ENCODE results near the gene KIAA1586.
A peak's percentile ranks its signal among the peaks of the same experiment; 100 is the strongest.

DNA sequence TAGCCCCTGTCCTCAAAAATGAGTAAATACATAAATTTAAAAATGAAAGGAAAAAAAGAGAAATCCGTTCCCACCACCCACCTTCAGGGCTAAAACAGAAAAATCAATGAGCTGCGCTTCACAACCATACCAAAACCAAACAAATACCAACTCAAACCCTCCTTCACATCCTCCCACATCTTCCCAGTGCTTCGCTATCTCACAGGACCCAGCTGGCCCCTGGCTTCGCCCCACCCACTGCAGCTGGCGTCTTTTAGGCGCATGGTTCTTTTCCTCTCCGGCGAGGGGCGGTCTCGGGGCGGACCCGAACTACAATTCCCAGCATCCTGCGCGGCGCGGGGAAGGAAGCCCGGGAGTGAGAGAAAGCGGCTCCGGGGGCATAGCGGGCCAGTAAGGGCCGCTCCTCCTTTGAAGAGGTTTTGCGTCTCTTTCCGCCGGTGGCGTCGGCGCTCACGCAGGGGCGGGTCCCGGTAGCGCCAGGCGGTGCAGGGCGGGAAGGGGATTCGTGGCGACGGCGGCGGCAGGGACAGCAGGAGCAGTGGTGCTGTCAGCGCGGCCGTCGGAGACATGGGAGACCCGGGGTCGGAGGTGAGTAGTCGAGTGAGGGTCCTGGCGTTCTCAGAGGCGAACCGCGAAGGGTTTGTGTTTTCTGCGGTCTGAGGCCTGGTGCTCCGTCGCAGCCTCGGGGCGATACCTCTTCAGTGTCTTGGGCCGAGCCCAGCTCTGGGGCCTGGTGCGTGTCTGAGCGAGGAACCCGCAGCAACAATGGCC, 43.4 kb downstream of the KIAA1586 start, which contains the start of gene ZNF451:
- TF ChIP-seq, protein P1, sequence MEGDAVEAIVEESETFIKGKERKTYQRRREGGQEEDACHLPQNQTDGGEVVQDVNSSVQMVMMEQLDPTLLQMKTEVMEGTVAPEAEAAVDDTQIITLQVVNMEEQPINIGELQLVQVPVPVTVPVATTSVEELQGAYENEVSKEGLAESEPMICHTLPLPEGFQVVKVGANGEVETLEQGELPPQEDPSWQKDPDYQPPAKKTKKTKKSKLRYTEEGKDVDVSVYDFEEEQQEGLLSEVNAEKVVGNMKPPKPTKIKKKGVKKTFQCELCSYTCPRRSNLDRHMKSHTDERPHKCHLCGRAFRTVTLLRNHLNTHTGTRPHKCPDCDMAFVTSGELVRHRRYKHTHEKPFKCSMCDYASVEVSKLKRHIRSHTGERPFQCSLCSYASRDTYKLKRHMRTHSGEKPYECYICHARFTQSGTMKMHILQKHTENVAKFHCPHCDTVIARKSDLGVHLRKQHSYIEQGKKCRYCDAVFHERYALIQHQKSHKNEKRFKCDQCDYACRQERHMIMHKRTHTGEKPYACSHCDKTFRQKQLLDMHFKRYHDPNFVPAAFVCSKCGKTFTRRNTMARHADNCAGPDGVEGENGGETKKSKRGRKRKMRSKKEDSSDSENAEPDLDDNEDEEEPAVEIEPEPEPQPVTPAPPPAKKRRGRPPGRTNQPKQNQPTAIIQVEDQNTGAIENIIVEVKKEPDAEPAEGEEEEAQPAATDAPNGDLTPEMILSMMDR (IDR thresholded peaks at IDR 0.05), result no peak
- peak in 1 of 2 donors; percentile 32 for TF ChIP-seq POLR2A (IDR thresholded peaks at IDR 0.05)
